HepG2 (cell line): ENCODE measurements around the gene PRDM8. TPM values are rescaled to one million over a fixed set of nuclear protein-coding genes. Genes with fewer than 3 reads are reported as not detected.

ENCODE experiments used
- ATAC-seq: fragments of 200-7000 bp; cut with Tn5 transposase; 3 replicates; pipeline ENCODE4 v1.9.1; 2020; ENCODE audit warnings: mild to moderate bottlenecking, moderate library complexity
- Bru-seq: library from RNA; stranded (reverse); fragments of 400-500 nt; gene quantifications from one replicate; lab custom pipeline; 2021; lab: Mats Ljungman, UMichigan
- BruChase-seq, 2 experiments: library from RNA; stranded (reverse); fragments of 400-500 nt; gene quantifications; one replicate each; lab custom pipeline; 2021; lab: Mats Ljungman, UMichigan
- BruUV-seq: library from RNA; stranded (reverse); fragments of 400-500 nt; replicated peaks from 2 replicates; lab custom pipeline; 2021; lab: Mats Ljungman, UMichigan
- CTCF ChIA-PET: fragments of 300-600 bp; formaldehyde crosslinking; extraction: SDS; loops from one replicate; lab custom pipeline; 2021; ENCODE audit warnings: low total read pairs, inconsistent platforms, low intra/inter-chr PET ratio; lab: Yijun Ruan, JAX
- POLR2A ChIA-PET: fragments of 350-600 bp; sonication (Branson Sonifier 250); formaldehyde crosslinking; loops from one replicate; lab custom pipeline; 2020; ENCODE audit warnings: antibody characterized with exemption, inconsistent platforms; lab: Yijun Ruan, JAX
- DNase-seq: peaks from one replicate; pipeline ENCODE4 v3.0.0-alpha.2; 2015; ENCODE audit warnings: low spot score
- FAIRE-seq: peaks from 3 replicates; lab custom pipeline; 2011; peaks lifted over from hg19 to GRCh38; lab: Jason Lieb, UNC
- H2AFZ ChIP-seq: one replicate; pipeline ENCODE4 v1.6.1; 2011; ENCODE audit warnings: low read length, inconsistent platforms
- H3K27ac ChIP-seq: fragments of 300-600 bp; 3 replicates; pipeline ENCODE4 v1.8.0; 2011; ENCODE audit warnings: mixed run types, mild to moderate bottlenecking, mixed read lengths, low read length, inconsistent platforms; ENCODE audit not compliant: insufficient read depth; ENCODE audit errors: extremely low read length
- H3K27me3 ChIP-seq, 2 experiments: fragments of 200-600 bp in 1 of 2; 2 replicates in 1 of 2; 3 replicates in 1 of 2; pipeline versions ENCODE4 v1.6.0 to v1.8.0; 2011; ENCODE audit warnings: low read length in 2 of 2, mild to moderate bottlenecking in 2 of 2, moderate library complexity in 2 of 2, inconsistent platforms in 1 of 2; ENCODE audit not compliant: insufficient read depth in 2 of 2, control insufficient read depth in 1 of 2
- H3K36me3 ChIP-seq, 2 experiments: fragments of 200-600 bp in 1 of 2; replicated peaks in 1 of 2; 2 replicates in 1 of 2; 3 replicates in 1 of 2; pipeline versions ENCODE4 v1.5.1 to v1.8.0; 2011; ENCODE audit warnings: low read length in 2 of 2, inconsistent platforms in 1 of 2; ENCODE audit not compliant: insufficient read depth in 2 of 2, control insufficient read depth in 1 of 2
- H3K4me1 ChIP-seq: 2 replicates; pipeline ENCODE4 v1.5.1; 2012; ENCODE audit warnings: low read length, inconsistent platforms; ENCODE audit not compliant: insufficient read depth
- H3K4me2 ChIP-seq: 2 replicates; pipeline ENCODE4 v1.6.0; 2011; ENCODE audit warnings: low read depth, low read length, inconsistent platforms
- H3K4me3 ChIP-seq, 3 experiments: fragments of 200-600 bp in 1 of 3; sonication (generic), shearing (Covaris generic) in 1 of 3; replicated peaks in 1 of 3; 2 replicates each; pipeline ENCODE4 v1.5.1; 2011 to 2016; ENCODE audit warnings: low read length in 3 of 3, inconsistent platforms in 2 of 3, low read depth in 2 of 3, mild to moderate bottlenecking in 2 of 3, control low read depth in 1 of 3, mixed read lengths in 1 of 3; ENCODE audit not compliant: insufficient read depth in 1 of 3
- H3K79me2 ChIP-seq: one replicate; pipeline ENCODE4 v1.6.1; 2011; ENCODE audit warnings: low read length, inconsistent platforms; ENCODE audit not compliant: insufficient read depth
- H3K9ac ChIP-seq: 2 replicates; pipeline ENCODE4 v1.6.0; 2011; ENCODE audit warnings: mild to moderate bottlenecking, low read depth, low read length, inconsistent platforms; ENCODE audit not compliant: insufficient read depth
- H3K9me3 ChIP-seq: 2 replicates; pipeline ENCODE4 v1.5.1; 2012; ENCODE audit warnings: mild to moderate bottlenecking, low read length
- H4K20me1 ChIP-seq: 2 replicates; pipeline ENCODE4 v1.6.0; 2011; ENCODE audit warnings: inconsistent platforms, mild to moderate bottlenecking, low read length, moderate library complexity; ENCODE audit not compliant: insufficient read depth
- HOXA5 ChIP-seq: sonication (generic); formaldehyde crosslinking; IDR thresholded peaks from 2 replicates; pipeline ENCODE4 v1.4.0; 2020; ENCODE audit warnings: missing genetic modification reagents
- XRCC5 ChIP-seq: fragments of 200-400 bp; formaldehyde crosslinking; optimal IDR thresholded peaks from 2 replicates; pipeline ENCODE3; 2017; ENCODE audit warnings: mild to moderate bottlenecking, low read length
- WGBS: methylation state at CpG from one replicate; pipeline ENCODE4 v1.1.6; 2017; ENCODE audit warnings: low lambda C conversion rate; 5-methylcytosine and 5-hydroxymethylcytosine counted together
- in situ Hi-C: cut with HindIII; loops from 2 replicates; pipeline ENCODE4 v1.10.0; 2017; ENCODE audit warnings: low pct_unique_long_range_greater_than_20kb; ENCODE audit not compliant: extremely low pct_ligation_motif_present
- intact Hi-C: fragments of 100-400 bp; cut with micrococcal nuclease; formaldehyde crosslinking; loops from one replicate; pipeline ENCODE4 v1.10.0; 2022; ENCODE audit not compliant: unreplicated experiment
- long read RNA-seq, 2 experiments: library from RNA in 1 of 2; library from polyadenylated mRNA in 1 of 2; stranded (forward) in 1 of 2; unstranded in 1 of 2; transcript quantifications; one replicate each; pipeline ENCODE4 v2.0.0, GENCODE V29; 2019 to 2022
- polyA minus RNA-seq, 3 experiments: library from RNA; depleted of rRNA, polyadenylated mRNA; stranded (reverse); fragments of >200 nt; gene quantifications; 2 replicates each; pipeline ENCODE4 v1.2.3, GENCODE V29; 2011; ENCODE audit warnings: low replicate concordance in 1 of 3
- polyA plus RNA-seq, 8 experiments: library from polyadenylated mRNA; depleted of rRNA in 3 of 8; stranded (reverse) in 7 of 8; unstranded in 1 of 8; fragments of >200 nt; fragmentation: Illumina TruSeq in 4 of 8; extraction: Trizol in 4 of 8; gene quantifications; 2 replicates each; pipeline versions ENCODE4 v1.2.1 to v1.2.3, GENCODE V29; 2011 to 2016; ENCODE audit warnings: low read depth in 4 of 8, missing spikeins in 1 of 8, mixed read lengths in 1 of 8; ENCODE audit not compliant: insufficient read depth in 1 of 8
- total RNA-seq, 5 experiments: library from RNA; depleted of rRNA; stranded (reverse); fragments of >200 nt; fragmentation: Illumina TruSeq; extraction: Trizol; gene quantifications; 2 replicates each; pipeline ENCODE4 v1.2.3, GENCODE V29; 2016; ENCODE audit warnings: low read depth in 1 of 5
- TF ChIP-seq, protein P1 (sequence below): sonication (generic); formaldehyde crosslinking; IDR thresholded peaks from 2 replicates; pipeline ENCODE4 v1.4.0; 2020; ENCODE audit warnings: missing genetic modification reagents, mild to moderate bottlenecking, borderline replicate concordance
- TF ChIP-seq, protein P2 (sequence below): sonication (generic); formaldehyde crosslinking; IDR thresholded peaks from 2 replicates; pipeline ENCODE4 v1.5.0; 2020; ENCODE audit warnings: mild to moderate bottlenecking, low read depth, missing genetic modification reagents, borderline replicate concordance
- TF ChIP-seq, protein P3 (sequence below): sonication (generic); formaldehyde crosslinking; IDR thresholded peaks from 2 replicates; pipeline ENCODE4 v1.4.0; 2020; ENCODE audit warnings: missing genetic modification reagents, mild to moderate bottlenecking, borderline replicate concordance
- TF ChIP-seq, protein P4 (sequence below): sonication (generic); formaldehyde crosslinking; IDR thresholded peaks from 2 replicates; pipeline ENCODE4 v1.4.0; 2020; ENCODE audit warnings: missing genetic modification reagents

The PRDM8 gene
- total RNA-seq (2016; rRNA removed; fragmentation: Illumina TruSeq; extraction: Trizol) (not detected in 2 replicates), polyA plus RNA-seq (2011; rRNA removed) (0.04 and 0.09 TPM in 2 replicates), polyA minus RNA-seq (2011; rRNA and poly(A)+ RNA removed; ENCODE audit: low replicate concordance) (0.08 TPM in 1 of 2 replicates, not detected in the other), Bru-seq, nascent RNA (percentile 10 among the genes with signal in this experiment), BruChase-seq, experiment 1, labeled RNA remaining after a 6-hour chase (percentile 11 among the genes with signal in this experiment), BruChase-seq, experiment 2, labeled RNA remaining after a 2-hour chase (not detected)
- not detected in 2 replicates for total RNA-seq (2016; cell fraction: cytosol; rRNA removed; fragmentation: Illumina TruSeq; extraction: Trizol; ENCODE audit: low read depth)
- not detected in 2 replicates for total RNA-seq (2016; cell fraction: insoluble cytoplasmic fraction; rRNA removed; fragmentation: Illumina TruSeq; extraction: Trizol)
- total RNA-seq (2016; cell fraction: membrane; rRNA removed; fragmentation: Illumina TruSeq; extraction: Trizol) = not detected in 2 replicates
- not detected in 2 replicates for total RNA-seq (2016; cell fraction: nucleus; rRNA removed; fragmentation: Illumina TruSeq; extraction: Trizol)
- 0.01 TPM in 1 of 2 replicates, not detected in the other for polyA plus RNA-seq (2011; cell fraction: cytosol; rRNA removed)
- 0.09 and 0.76 TPM in 2 replicates for polyA plus RNA-seq (2011; cell fraction: nucleus; rRNA removed)
- polyA plus RNA-seq (2012) = not detected in 2 replicates
- polyA plus RNA-seq (2016; cell fraction: cytosol; fragmentation: Illumina TruSeq; extraction: Trizol; ENCODE audit: low read depth) = not detected in 2 replicates
- not detected in 2 replicates for polyA plus RNA-seq (2016; cell fraction: insoluble cytoplasmic fraction; fragmentation: Illumina TruSeq; extraction: Trizol; ENCODE audit: low read depth)
- polyA plus RNA-seq (2016; cell fraction: membrane; fragmentation: Illumina TruSeq; extraction: Trizol; ENCODE audit: low read depth) = not detected in 2 replicates
- polyA plus RNA-seq (2016; cell fraction: nucleus; fragmentation: Illumina TruSeq; extraction: Trizol; ENCODE audit: insufficient read depth, low read depth) = not detected in 2 replicates
- polyA minus RNA-seq (2011; cell fraction: cytosol; rRNA and poly(A)+ RNA removed) = not detected in 2 replicates
- not detected in 2 replicates for polyA minus RNA-seq (2011; cell fraction: nucleus; rRNA and poly(A)+ RNA removed)
- long read RNA-seq, experiment 1 = 0 reads
- long read RNA-seq, experiment 2 = 0 reads

DNA sequence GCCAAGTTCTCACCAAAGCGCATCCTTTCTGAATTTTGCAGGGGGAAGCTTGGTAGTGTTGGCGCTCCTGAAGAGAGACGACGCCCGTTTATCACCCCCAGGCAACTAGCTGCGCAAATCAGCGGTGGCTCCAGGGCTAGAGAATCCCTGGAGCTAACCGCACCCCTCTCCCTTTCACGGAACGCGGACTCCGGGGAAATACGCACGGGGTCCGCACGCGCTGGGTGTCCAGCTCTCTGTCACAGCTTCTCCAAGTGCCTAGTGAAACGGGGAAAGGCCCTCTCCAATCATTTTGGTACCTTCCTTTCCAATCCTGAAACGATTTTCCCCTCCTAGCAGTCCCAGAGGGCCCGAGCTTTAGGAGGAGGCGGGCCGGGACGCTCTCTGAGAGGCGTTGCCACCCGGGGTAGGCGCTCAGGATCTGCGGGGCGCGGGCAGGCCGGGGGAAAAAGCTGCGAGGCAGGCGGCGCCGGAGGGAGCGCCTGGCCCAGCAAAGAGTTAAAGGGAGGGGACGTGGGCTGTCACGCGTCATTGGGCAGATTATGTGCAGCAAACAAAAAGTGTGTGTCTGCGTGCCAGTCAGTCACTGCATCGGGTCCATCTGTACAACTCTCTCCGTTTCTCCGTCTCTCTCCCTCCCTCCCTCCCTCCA is at the start of gene PRDM8:
Gene PRDM8, plus strand, starts transcription at position 582 of the 652 bp plus-strand sequence. CDS start 2,578 bp downstream, outside the sequence.
- Histone ChIP-seq H3K27me3 (peaks cover 1 to 36% of the 10 kb centered on the region in 2 experiments; a peak in 3 of 5 replicates), H3K36me3 (no peaks in the 10 kb centered on the region), H4K20me1 (no peaks in the 10 kb centered on the region), H2AFZ (no peak within 1 kb of the TSS), H3K9me3 (no peaks in the 10 kb centered on the region), H3K4me1 (no peaks in the 10 kb centered on the region), H3K27ac (no peak within 1 kb of the TSS)
- CTCF ChIA-PET = no interaction called here
- ATAC-seq = no peak
- intact Hi-C loops = no loop called here
- POLR2A ChIA-PET = no interaction called here
- WGBS = 11% methylated on average over 31 of the region's 42 CpGs
- no TSS peak for BruUV-seq
- in situ Hi-C loops = no loop called here
- TF ChIP-seq, protein P1, sequence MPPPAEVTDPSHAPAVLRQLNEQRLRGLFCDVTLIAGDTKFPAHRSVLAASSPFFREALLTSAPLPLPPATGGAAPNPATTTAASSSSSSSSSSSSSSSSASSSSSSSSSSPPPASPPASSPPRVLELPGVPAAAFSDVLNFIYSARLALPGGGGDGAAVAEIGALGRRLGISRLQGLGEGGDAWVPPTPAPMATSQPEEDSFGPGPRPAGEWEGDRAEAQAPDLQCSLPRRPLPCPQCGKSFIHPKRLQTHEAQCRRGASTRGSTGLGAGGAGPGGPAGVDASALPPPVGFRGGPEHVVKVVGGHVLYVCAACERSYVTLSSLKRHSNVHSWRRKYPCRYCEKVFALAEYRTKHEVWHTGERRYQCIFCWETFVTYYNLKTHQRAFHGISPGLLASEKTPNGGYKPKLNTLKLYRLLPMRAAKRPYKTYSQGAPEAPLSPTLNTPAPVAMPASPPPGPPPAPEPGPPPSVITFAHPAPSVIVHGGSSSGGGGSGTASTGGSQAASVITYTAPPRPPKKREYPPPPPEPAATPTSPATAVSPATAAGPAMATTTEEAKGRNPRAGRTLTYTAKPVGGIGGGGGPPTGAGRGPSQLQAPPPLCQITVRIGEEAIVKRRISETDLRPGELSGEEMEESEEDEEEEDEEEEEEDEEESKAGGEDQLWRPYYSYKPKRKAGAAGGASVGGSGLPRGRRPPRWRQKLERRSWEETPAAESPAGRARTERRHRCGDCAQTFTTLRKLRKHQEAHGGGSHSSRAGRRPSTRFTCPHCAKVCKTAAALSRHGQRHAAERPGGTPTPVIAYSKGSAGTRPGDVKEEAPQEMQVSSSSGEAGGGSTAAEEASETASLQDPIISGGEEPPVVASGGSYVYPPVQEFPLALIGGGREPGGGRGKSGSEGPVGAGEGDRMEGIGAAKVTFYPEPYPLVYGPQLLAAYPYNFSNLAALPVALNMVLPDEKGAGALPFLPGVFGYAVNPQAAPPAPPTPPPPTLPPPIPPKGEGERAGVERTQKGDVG (CRISPR knock-in tag) = no peak
- TF ChIP-seq, protein P2, sequence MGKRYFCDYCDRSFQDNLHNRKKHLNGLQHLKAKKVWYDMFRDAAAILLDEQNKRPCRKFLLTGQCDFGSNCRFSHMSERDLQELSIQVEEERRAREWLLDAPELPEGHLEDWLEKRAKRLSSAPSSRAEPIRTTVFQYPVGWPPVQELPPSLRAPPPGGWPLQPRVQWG = no peak
- TF ChIP-seq XRCC5 = no peak
- TF ChIP-seq, protein P3, sequence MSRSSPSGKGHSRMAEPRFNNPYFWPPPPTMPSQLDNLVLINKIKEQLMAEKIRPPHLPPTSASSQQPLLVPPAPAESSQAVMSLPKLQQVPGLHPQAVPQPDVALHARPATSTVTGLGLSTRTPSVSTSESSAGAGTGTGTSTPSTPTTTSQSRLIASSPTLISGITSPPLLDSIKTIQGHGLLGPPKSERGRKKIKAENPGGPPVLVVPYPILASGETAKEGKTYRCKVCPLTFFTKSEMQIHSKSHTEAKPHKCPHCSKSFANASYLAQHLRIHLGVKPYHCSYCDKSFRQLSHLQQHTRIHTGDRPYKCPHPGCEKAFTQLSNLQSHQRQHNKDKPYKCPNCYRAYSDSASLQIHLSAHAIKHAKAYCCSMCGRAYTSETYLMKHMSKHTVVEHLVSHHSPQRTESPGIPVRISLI (CRISPR knock-in tag) = no peak
- no peak for TF ChIP-seq HOXA5 (CRISPR knock-in tag)
- TF ChIP-seq, protein P4, sequence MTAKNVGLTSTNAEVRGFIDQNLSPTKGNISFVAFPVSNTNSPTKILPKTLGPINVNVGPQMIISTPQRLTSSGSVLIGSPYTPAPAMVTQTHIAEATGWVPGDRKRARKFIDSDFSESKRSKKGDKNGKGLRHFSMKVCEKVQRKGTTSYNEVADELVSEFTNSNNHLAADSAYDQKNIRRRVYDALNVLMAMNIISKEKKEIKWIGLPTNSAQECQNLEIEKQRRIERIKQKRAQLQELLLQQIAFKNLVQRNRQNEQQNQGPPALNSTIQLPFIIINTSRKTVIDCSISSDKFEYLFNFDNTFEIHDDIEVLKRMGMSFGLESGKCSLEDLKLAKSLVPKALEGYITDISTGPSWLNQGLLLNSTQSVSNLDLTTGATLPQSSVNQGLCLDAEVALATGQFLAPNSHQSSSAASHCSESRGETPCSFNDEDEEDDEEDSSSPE (CRISPR knock-in tag) = no peak
- TF ChIP-seq, all 625 proteins: peak for 0
- Histone ChIP-seq H3K4me2 (no peak within 1 kb of the TSS), H3K9ac (no peak within 1 kb of the TSS), H3K4me3 (no peak within 1 kb of the TSS), H3K79me2 (no peaks in the 10 kb centered on the region)
- FAIRE-seq (no peak), DNase-seq (no peak)
